Spleen (tissue), 7 donors: ENCODE measurements around the gene WDR70.

Source experiments
- CTCF ChIP-seq, 11 experiments: fragments of 200-600 bp in 7 of 11; fragments of 450-650 bp in 4 of 11; sonication (generic) in 4 of 11; IDR thresholded peaks in 8 of 11; conservative IDR thresholded peaks in 3 of 11; 1 replicate in 7 of 11; 2 replicates in 4 of 11; pipeline versions ENCODE4 v1.4.0 to v1.8.0; 2016 to 2021; ENCODE audit warnings: antibody characterized with exemption in 11 of 11, inconsistent platforms in 4 of 11, mild to moderate bottlenecking in 1 of 11
- POLR2AphosphoS5 ChIP-seq, 3 donors: sonication (generic); formaldehyde crosslinking; IDR thresholded peaks; one replicate each; pipeline ENCODE4 v1.5.1; 2017; ENCODE audit warnings: antibody characterized with exemption in 3 of 3
- donor health status: DM: no; HTN: no; CAD: no; lungs with moderate emphysema.
- donor health status: DM: no; HTN: no; CAD: no.
- donor health status: DM: no; HTN: no; CAD: no.

- TF ChIP-seq CTCF (IDR thresholded peaks at IDR 0.05 in 8 of 11, conservative IDR thresholded peaks at IDR 0.05 in 3 of 11) (no peak), POLR2AphosphoS5 (IDR thresholded peaks at IDR 0.05) (no peak)
Measured at GRCh38 chr5:37436146-37436934, 57.2 kb downstream of the WDR70 start.
